ENCODE results near the gene NXPH4.

Gene NXPH4

GRCh38 chr12:57208631-57209282, 7.8 kb upstream of the NXPH4 start:
- no peak for TF ChIP-seq ZFX (IDR thresholded peaks at IDR 0.05; ENCODE audit: borderline replicate concordance)
- TF ChIP-seq CTCF (IDR thresholded peaks at IDR 0.05) = no peak
- no peak overlapping the region for H3K27ac ChIP-seq

GRCh38 chr12:57209916-57210315, 6.7 kb upstream of the NXPH4 start:
- H3K27ac ChIP-seq = no peak overlapping the region
- TF ChIP-seq CTCF (IDR thresholded peaks at IDR 0.05) = no peak
- TF ChIP-seq ZFX (IDR thresholded peaks at IDR 0.05; ENCODE audit: borderline replicate concordance) = no peak

- TF ChIP-seq CTCF (IDR thresholded peaks at IDR 0.05) = no peak
- no peak for TF ChIP-seq ZFX (IDR thresholded peaks at IDR 0.05; ENCODE audit: borderline replicate concordance)
- H3K27ac ChIP-seq = no peak overlapping the region
Measured at GRCh38 chr12:57210461-57210860, 6.1 kb upstream of the NXPH4 start.

GRCh38 chr12:57210926-57211692, 5.5 kb upstream of the NXPH4 start:
- TF ChIP-seq CTCF (IDR thresholded peaks at IDR 0.05) = no peak
- TF ChIP-seq ZFX (IDR thresholded peaks at IDR 0.05; ENCODE audit: borderline replicate concordance) = no peak
- no peak overlapping the region for H3K27ac ChIP-seq

- no peak overlapping the region for H3K27ac ChIP-seq
- TF ChIP-seq CTCF (IDR thresholded peaks at IDR 0.05) (no peak), ZFX (IDR thresholded peaks at IDR 0.05; ENCODE audit: borderline replicate concordance) (no peak)
Measured at GRCh38 chr12:57211791-57212700, 4.5 kb upstream of the NXPH4 start.

- TF ChIP-seq CTCF (IDR thresholded peaks at IDR 0.05) = no peak
- TF ChIP-seq ZFX (IDR thresholded peaks at IDR 0.05; ENCODE audit: borderline replicate concordance) = no peak
- no peak overlapping the region for H3K27ac ChIP-seq
Measured at GRCh38 chr12:57212701-57213057, 3.9 kb upstream of the NXPH4 start.
